MM.1S (cell line): ENCODE results near the gene OLFM4.

Source experiments
- CTCF ChIP-seq: fragments of 300-600 bp; sonication (generic); IDR thresholded peaks from 2 replicates; pipeline ENCODE4 v1.5.1; 2016; ENCODE audit warnings: antibody characterized with exemption, low read length, mixed read lengths
- EZH2 ChIP-seq: fragments of 300-600 bp; sonication (generic); optimal IDR thresholded peaks from 2 replicates; pipeline ENCODE3; 2017; ENCODE audit warnings: low read depth, mild to moderate bottlenecking, antibody characterized with exemption, low read length, mixed read lengths
- EZH2phosphoT487 ChIP-seq: fragments of 300-600 bp; sonication (generic); IDR thresholded peaks from 2 replicates; pipeline ENCODE4 v1.6.1; 2018; ENCODE audit warnings: antibody characterized with exemption, low read length

GRCh38 chr13:52999093-52999696 is 29.4 kb upstream of the OLFM4 start:
- TF ChIP-seq CTCF (no peak), EZH2 (no peak), EZH2phosphoT487 (no peak)
